ENCODE results near the gene MELTF.

MELTF gene

DNA sequence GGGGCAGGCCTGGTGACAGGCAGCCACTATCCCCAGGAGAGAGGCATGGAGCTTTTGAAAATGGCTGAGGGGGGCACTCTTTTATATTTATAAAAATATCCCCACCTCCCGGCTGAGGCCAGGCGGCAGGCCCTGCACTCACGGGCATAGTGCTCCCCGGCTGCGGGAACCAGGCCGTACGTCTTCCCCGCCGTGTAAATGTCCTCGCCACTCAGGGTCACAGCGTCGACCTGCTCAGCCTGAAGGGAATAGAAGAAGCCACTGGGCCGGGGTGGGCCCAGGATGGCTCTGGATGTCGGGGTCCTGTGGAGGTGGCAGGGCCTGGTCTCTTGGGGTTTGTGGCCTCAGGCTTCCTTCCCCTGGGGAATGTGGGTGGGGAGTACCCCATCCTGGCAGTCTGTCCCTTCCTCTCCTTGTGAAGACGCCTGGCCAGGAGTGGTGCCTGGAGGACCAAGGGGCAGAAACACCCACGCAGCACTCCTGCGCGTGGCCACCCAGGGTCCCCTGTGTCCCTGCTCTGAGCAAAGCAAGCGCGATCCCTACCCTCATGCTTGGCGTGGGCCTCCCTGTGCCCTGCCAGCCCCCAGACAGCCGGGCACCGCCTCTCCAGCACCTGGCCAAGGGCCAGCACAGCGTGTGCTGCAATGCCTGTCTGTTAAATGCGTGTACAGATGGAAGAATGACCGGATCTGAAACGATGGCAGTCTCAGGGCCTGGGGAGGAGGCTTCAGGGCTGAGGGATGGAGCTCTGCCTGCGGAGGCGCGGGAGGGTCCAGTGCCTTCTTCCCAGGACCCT is 18.9 kb downstream of the MELTF start:
- no peak for DNase-seq (ENCODE audit: low read depth in 2 of 2)

DNA sequence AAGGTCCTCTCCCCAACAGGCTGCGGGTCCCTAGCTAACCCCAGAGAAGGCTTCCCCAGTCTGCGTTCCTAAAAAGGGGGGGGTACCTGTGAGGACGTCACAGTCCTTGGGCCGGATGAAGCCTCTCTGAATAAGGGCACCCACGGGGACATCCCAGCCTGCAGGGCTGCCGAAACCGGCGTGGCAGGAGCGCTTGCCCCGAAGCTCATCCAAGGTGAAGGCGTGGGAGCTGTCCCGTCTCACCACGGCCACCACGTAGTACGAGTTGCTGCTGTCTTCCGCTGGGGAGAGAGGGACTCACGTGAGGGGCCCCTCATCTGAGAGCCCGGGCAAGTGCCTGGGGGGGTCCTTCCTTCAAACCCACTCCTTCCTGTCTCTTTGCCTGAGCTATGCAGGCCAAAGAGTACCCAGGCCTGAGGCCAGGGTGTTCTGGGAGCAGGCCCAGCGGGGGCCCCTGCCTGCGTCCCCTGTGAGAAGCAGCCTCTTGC is 20.0 kb downstream of the MELTF start:
- no peak for DNase-seq (ENCODE audit: low read depth in 2 of 2)

DNA sequence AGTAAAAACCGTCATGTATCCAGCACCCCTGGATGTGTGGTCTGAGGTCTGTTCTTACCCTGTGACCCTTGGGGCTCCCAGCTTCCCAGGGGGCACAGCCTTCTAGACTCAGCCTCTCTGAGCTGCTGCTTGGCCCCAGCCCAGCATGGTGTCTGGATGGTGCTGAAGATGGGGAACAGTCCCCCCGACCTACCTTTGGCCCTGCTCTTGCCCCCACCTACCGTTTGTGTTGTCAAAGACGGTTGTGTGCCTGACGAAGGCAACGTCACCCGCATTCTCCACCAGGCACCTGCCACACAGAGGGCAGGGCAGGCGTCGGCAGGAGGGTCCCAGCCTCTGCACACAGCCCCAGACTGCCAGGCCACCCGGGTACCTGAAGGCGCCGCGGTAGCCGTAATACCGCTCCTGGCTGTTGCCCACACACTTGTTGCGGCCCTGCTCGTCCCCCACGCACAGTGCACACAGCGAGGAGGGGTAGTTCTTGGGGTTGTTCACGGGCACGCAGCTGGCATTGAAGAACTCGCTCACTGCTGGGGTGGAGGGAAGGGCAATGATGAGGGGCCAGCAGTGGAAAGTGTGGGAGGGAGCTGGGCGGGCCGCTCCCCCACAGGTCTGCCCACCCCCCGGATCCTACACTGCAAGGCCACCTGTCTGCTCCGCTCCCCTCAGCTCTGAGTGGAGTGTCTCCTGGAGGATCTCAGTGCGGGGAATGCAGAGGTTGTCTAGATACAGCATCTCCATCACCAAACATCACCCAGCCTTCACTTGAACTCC is 21.0 kb downstream of the MELTF start:
- no peak for DNase-seq (ENCODE audit: low read depth in 2 of 2)

DNA sequence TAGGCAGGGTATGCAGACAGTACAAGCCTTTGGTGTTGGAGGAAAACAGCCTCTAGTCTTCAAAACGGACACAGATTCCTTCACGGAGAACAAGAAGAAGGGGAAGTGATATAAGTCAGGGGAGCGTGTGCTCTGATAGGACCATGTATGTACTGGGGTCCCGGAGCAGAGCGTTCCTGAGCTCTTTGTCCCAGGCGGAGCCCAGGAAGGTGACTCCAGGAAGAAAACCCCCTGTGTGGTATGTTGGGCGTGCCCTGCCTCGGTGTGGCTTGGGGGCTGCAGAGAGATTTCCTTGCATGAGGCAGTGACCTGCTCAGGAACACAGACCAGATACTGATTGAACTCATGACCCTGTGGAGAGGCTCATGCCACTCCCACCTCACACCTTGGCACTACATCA is 21.7 kb downstream of the MELTF start:
- DNase-seq (ENCODE audit: low read depth in 2 of 2): no peak

GRCh38 chr3:197007296-197007940 is 22.2 kb downstream of the MELTF start:
- no peak for DNase-seq (ENCODE audit: low read depth in 2 of 2)

DNA sequence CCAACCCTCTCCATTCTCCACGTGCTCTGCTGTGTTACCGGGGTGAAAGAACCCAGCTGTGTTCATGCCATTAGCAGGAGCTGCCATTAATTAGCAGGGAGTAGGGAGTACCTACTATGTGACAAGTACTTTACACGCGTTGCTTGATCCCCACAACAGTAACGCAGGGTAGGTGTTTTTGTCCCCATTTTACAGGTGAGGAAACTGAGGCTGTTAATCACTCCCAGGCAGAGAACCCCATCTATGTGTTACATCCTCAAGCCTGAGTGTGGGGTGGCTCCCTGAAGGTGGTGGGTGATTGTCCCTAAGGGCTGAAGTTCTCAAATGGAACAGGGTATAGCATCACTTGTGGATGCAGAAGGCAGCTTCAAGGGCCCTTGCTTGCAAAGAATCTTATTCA is 22.8 kb downstream of the MELTF start:
- DNase-seq (ENCODE audit: low read depth in 2 of 2): no peak

GRCh38 chr3:197006446-197006845 is 23.2 kb downstream of the MELTF start:
- DNase-seq (ENCODE audit: low read depth in 2 of 2): no peak

GRCh38 chr3:197003461-197004385 is 25.9 kb downstream of the MELTF start:
- no peak for DNase-seq (ENCODE audit: low read depth in 2 of 2)

GRCh38 chr3:197002701-197003454 is 26.7 kb downstream of the MELTF start:
- peak; percentile 69 to 71 for DNase-seq (ENCODE audit: low read depth in 2 of 2)

GRCh38 chr3:197001972-197002700 is 27.5 kb downstream of the MELTF start:
- no peak for DNase-seq (ENCODE audit: low read depth in 2 of 2)

DNA sequence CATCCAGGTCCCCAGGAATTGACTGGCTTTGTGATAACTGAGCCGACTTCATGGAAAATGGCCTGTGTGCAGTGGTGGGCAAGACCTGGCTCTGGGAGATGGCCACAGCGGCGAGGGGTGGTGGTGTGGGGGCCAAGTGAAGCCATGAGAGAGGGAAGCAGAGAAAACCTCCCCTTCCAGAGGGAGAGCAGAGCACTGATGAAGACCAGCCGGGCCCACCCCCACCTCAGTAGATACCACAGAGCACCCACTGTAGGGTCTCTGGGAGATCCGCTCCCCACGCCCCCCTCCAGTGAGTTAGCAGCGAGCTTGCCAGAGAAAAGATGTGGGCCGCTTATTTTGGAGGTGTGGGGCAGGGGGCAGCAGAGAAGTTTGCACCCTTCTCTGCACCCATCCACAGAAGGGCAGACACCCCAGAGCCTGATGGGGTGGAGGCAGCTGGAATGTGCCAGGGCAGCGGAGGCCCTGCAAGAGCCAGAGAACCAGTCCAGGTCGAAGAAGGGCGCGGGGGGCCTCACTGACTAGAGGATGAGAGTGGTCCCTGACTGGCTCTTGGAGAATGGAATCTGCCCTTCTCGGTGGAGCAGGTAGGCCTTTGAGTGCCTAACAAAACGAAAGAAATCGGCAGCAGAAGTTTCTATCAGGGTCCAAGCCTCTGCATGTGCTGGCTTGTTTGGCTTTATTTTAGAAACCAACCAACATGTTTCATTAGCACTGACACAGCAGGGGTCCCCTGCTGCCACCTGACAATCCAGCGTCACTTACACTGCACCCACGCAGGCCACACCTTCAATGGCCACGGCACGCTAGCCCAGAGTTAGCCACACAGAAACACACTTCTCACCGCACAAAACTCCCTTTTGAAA is 28.3 kb downstream of the MELTF start:
- no peak for DNase-seq (ENCODE audit: low read depth in 2 of 2)

DNA sequence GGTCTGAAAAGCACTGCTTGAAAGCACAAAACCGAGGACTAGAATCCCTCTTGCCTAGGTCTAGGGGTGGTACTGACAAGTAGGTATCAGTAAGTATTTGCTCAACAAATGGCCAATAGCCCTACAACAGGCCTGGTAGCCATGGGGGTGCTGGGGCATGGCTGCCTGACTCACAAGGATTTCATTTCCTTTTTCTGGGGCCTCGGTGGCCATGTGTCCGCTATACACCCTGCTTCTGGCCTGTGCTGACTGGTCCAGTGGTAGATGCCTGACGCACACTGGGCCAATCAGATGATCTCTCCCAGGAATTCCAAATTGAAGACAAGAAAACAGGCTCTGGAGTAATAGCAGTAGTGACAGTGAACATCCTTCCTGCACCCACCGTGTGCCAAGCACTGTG is 29.4 kb downstream of the MELTF start:
- no peak for DNase-seq (ENCODE audit: low read depth in 2 of 2)

DNA sequence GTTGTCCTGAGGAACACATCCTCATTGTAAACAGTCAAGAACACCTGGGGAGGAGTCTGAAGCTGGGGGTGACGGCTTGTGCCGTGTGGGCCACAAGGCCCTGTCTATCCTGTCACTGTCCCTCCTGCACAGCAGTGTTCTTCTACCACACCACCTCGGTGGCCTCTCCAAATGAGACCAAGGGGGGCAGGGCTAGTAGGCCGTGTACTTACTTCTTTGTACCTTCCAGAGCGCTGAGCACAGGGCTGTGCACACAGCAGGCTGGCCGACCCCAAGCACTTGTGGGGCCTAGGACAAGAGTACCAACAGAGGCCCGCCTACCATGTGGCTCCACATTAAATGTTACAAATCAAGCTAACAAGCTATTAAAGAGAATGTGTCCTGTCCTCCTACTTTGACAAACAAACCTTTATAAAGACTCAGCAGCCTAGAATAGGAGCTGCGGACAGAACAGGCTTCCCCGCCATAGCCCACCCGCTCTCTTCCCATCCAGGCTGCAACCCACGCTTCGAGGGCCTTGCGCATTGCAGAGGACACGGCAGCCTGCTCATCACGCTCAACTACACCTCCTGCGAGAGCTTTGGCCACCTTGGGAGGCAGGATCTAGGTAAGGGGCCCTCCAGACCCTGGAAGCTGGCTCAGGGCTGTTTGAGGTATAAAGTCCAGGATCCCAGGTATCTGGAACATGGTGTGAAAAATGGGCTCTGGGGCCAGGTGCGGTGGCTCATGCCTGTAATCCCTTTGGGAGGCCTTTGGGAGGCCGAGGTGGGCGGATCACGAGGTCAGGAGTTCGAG is 30.5 kb downstream of the MELTF start:
- DNase-seq (ENCODE audit: low read depth in 2 of 2): no peak

DNA sequence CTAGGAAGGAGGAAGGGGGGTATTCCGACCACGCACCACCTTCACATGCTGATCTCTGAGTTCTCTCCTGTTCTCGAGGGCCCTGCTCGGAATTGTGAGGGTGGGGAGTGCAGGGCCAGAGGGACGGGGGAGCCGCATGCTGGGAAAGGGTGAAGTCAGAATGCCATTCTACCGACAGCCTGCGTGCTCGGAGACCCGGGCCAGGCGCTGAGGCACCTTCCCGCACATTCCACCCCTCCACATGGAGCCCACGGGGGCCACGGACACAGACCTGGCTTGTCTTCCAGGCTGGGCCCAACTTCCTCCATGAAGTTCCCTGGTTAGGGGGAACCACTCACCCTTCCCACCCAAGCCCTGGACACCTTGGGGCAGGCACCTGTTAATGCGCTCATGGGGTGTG is 32.3 kb downstream of the MELTF start:
- DNase-seq (ENCODE audit: low read depth in 2 of 2): no peak

- no peak for DNase-seq (ENCODE audit: low read depth in 2 of 2)
Observed at GRCh38 chr3:196996454-196997265, 33.0 kb downstream of the MELTF start.

GRCh38 chr3:196995646-196996355 is 33.8 kb downstream of the MELTF start:
- no peak for DNase-seq (ENCODE audit: low read depth in 2 of 2)

- no peak for DNase-seq (ENCODE audit: low read depth in 2 of 2)
Observed at GRCh38 chr3:196995027-196995426, 34.6 kb downstream of the MELTF start.
